GM12878 (cell line): ENCODE measurements around the gene ZNF576. TPM values are rescaled to one million over a fixed set of nuclear protein-coding genes. Genes with fewer than 3 reads are reported as not detected.

Source experiments
- ASH2L ChIP-seq: fragments of 300-600, 200-600 bp; sonication (generic); IDR thresholded peaks from 2 replicates; pipeline ENCODE4 v1.6.1; 2017; ENCODE audit warnings: low read depth, mild to moderate bottlenecking, borderline replicate concordance
- BRCA1 ChIP-seq: IDR thresholded peaks from 2 replicates; pipeline ENCODE4 v1.6.1; 2011; ENCODE audit warnings: low read depth, low read length, improper control_type of control experiment
- CBX3 ChIP-seq: fragments of 200-600 bp; sonication (generic); IDR thresholded peaks from 2 replicates; pipeline ENCODE4 v1.6.1; 2016; ENCODE audit warnings: low read depth, borderline replicate concordance
- EP300 ChIP-seq, 2 experiments: fragments of 150-350 bp in 1 of 2; IDR thresholded peaks; 2 replicates each; pipeline ENCODE4 v1.6.1; 2011 to 2012; ENCODE audit warnings: low read depth in 2 of 2, low read length in 2 of 2, borderline replicate concordance in 1 of 2, improper control_type of control experiment in 1 of 2, inconsistent platforms in 1 of 2; ENCODE audit not compliant: control insufficient read depth in 1 of 2
- GABPA ChIP-seq: IDR thresholded peaks from 2 replicates; pipeline ENCODE4 v1.6.1; 2014; ENCODE audit warnings: antibody characterized with exemption, low read depth, mild to moderate bottlenecking, inconsistent platforms
- HDAC2 ChIP-seq: fragments of 200-600 bp; sonication (generic); IDR thresholded peaks from 2 replicates; pipeline ENCODE4 v1.6.1; 2017
- HDAC6 ChIP-seq: fragments of 200-600 bp; sonication (generic); IDR thresholded peaks from one replicate; pipeline ENCODE4 v1.8.0; 2017; ENCODE audit warnings: antibody characterized with exemption; ENCODE audit not compliant: unreplicated experiment
- MEF2A ChIP-seq: IDR thresholded peaks from 2 replicates; pipeline ENCODE4 v1.6.1; 2011; ENCODE audit warnings: low read depth, mild to moderate bottlenecking, low read length, moderate library complexity; ENCODE audit not compliant: insufficient read depth
- MTA2 ChIP-seq: fragments of 450-650 bp; IDR thresholded peaks from 2 replicates; pipeline ENCODE4 v1.6.1; 2016; ENCODE audit warnings: low read depth, mild to moderate bottlenecking, moderate library complexity
- NFIC ChIP-seq: IDR thresholded peaks from 2 replicates; pipeline ENCODE4 v1.6.1; 2012; ENCODE audit warnings: low read depth, mild to moderate bottlenecking, inconsistent platforms, low read length, moderate library complexity
- NFYA ChIP-seq: IDR thresholded peaks from 2 replicates; pipeline ENCODE4 v1.6.1; 2011; ENCODE audit warnings: low read depth, mild to moderate bottlenecking, low read length, improper control_type of control experiment, borderline replicate concordance
- POLR2A ChIP-seq: IDR thresholded peaks from 2 replicates; pipeline ENCODE4 v1.6.1; 2011; ENCODE audit warnings: low read depth, mild to moderate bottlenecking, low read length
- POU2F2 ChIP-seq: IDR thresholded peaks from 3 replicates; pipeline ENCODE4 v1.6.1; 2011; ENCODE audit warnings: low read depth, mild to moderate bottlenecking, low read length, borderline replicate concordance
- RAD51 ChIP-seq: fragments of 450-650 bp; IDR thresholded peaks from 2 replicates; pipeline ENCODE4 v1.6.1; 2016; ENCODE audit warnings: moderate library complexity, mild to moderate bottlenecking, inconsistent platforms
- REST ChIP-seq: IDR thresholded peaks from 2 replicates; pipeline ENCODE4 v1.6.1; 2012; ENCODE audit warnings: mild to moderate bottlenecking, low read depth, low read length
- SMAD5 ChIP-seq: IDR thresholded peaks from 2 replicates; pipeline ENCODE4 v1.6.1; 2016; ENCODE audit warnings: antibody characterized with exemption, low read depth
- SMC3 ChIP-seq: IDR thresholded peaks from 2 replicates; pipeline ENCODE4 v1.6.1; 2011; ENCODE audit warnings: low read length, improper control_type of control experiment, borderline replicate concordance
- SREBF2 ChIP-seq: IDR thresholded peaks from 2 replicates; pipeline ENCODE4 v1.6.1; 2012; ENCODE audit warnings: mild to moderate bottlenecking, low read length
- ZNF217 ChIP-seq: fragments of 450-650 bp; IDR thresholded peaks from 2 replicates; pipeline ENCODE4 v1.6.1; 2017; ENCODE audit warnings: antibody characterized with exemption, mild to moderate bottlenecking
- ZNF384 ChIP-seq: IDR thresholded peaks from 2 replicates; pipeline ENCODE4 v1.6.1; 2012; ENCODE audit warnings: low read depth, mild to moderate bottlenecking, low read length, improper control_type of control experiment, borderline replicate concordance
- polyA plus RNA-seq, 11 experiments: library from polyadenylated mRNA; depleted of rRNA in 4 of 11; unstranded in 6 of 11; stranded (reverse) in 5 of 11; fragments of >200 nt; fragmentation: Nextera tagmentation in 4 of 11; fragmentation: Illumina TruSeq in 1 of 11; extraction: Ambion mirVana in 4 of 11; extraction: Trizol in 1 of 11; gene quantifications; 1 replicate in 1 of 11; 2 replicates in 10 of 11; pipeline versions ENCODE4 v1.2.1 to v1.2.3, GENCODE V29; 2011 to 2016; ENCODE audit warnings: inconsistent platforms in 2 of 11, missing spikeins in 2 of 11, low read depth in 1 of 11
- total RNA-seq, 4 experiments: library from RNA; depleted of rRNA in 3 of 4; stranded (reverse); fragments of >200 nt in 3 of 4; fragmentation: Illumina TruSeq in 1 of 4; extraction: Trizol in 1 of 4; gene quantifications; 2 replicates each; pipeline versions ENCODE4 v1.2.1 to v1.2.3, GENCODE V29; 2013 to 2021
- TF ChIP-seq, protein P1 (sequence below): fragments of 450-650 bp; formaldehyde crosslinking; IDR thresholded peaks from 2 replicates; pipeline ENCODE4 v1.4.0; 2022; ENCODE audit warnings: mild to moderate bottlenecking, moderate library complexity
- TF ChIP-seq, protein P2 (sequence below), 3 experiments: IDR thresholded peaks in 2 of 3; conservative IDR thresholded peaks in 1 of 3; 2 replicates each; pipeline ENCODE4 v1.5.1; 2011; ENCODE audit warnings: low read depth in 3 of 3, low read length in 3 of 3, mild to moderate bottlenecking in 3 of 3, control low read depth in 2 of 3, moderate library complexity in 2 of 3, inconsistent platforms in 1 of 3, mixed read lengths in 1 of 3; ENCODE audit not compliant: control insufficient read depth in 2 of 3, insufficient read depth in 1 of 3; ENCODE audit errors: extremely low read depth in 1 of 3

ZNF576 gene
- total and polyA plus RNA-seq, 10 of the 15 experiments (the other 5 are each of a cell fraction or from before 2014, with no cell fraction given): 7.4 to 29.8 (median 14.3) TPM

- TF ChIP-seq, protein P1, sequence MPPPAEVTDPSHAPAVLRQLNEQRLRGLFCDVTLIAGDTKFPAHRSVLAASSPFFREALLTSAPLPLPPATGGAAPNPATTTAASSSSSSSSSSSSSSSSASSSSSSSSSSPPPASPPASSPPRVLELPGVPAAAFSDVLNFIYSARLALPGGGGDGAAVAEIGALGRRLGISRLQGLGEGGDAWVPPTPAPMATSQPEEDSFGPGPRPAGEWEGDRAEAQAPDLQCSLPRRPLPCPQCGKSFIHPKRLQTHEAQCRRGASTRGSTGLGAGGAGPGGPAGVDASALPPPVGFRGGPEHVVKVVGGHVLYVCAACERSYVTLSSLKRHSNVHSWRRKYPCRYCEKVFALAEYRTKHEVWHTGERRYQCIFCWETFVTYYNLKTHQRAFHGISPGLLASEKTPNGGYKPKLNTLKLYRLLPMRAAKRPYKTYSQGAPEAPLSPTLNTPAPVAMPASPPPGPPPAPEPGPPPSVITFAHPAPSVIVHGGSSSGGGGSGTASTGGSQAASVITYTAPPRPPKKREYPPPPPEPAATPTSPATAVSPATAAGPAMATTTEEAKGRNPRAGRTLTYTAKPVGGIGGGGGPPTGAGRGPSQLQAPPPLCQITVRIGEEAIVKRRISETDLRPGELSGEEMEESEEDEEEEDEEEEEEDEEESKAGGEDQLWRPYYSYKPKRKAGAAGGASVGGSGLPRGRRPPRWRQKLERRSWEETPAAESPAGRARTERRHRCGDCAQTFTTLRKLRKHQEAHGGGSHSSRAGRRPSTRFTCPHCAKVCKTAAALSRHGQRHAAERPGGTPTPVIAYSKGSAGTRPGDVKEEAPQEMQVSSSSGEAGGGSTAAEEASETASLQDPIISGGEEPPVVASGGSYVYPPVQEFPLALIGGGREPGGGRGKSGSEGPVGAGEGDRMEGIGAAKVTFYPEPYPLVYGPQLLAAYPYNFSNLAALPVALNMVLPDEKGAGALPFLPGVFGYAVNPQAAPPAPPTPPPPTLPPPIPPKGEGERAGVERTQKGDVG (CRISPR knock-in tag): no peak
- TF ChIP-seq, protein P2, sequence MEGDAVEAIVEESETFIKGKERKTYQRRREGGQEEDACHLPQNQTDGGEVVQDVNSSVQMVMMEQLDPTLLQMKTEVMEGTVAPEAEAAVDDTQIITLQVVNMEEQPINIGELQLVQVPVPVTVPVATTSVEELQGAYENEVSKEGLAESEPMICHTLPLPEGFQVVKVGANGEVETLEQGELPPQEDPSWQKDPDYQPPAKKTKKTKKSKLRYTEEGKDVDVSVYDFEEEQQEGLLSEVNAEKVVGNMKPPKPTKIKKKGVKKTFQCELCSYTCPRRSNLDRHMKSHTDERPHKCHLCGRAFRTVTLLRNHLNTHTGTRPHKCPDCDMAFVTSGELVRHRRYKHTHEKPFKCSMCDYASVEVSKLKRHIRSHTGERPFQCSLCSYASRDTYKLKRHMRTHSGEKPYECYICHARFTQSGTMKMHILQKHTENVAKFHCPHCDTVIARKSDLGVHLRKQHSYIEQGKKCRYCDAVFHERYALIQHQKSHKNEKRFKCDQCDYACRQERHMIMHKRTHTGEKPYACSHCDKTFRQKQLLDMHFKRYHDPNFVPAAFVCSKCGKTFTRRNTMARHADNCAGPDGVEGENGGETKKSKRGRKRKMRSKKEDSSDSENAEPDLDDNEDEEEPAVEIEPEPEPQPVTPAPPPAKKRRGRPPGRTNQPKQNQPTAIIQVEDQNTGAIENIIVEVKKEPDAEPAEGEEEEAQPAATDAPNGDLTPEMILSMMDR (IDR thresholded peaks at IDR 0.05 in 2 of 3, conservative IDR thresholded peaks at IDR 0.05 in 1 of 3; ENCODE audit: control insufficient read depth in 2 of 3, extremely low read depth in 1 of 3, insufficient read depth in 1 of 3, low read depth in 3 of 3, low read length in 3 of 3): peak in 1 of 3 experiments; percentile 12; a peak in 1 of 6 replicates
- TF ChIP-seq EP300 (IDR thresholded peaks at IDR 0.05; ENCODE audit: borderline replicate concordance in 1 of 2, control insufficient read depth in 1 of 2, low read depth in 2 of 2, low read length in 2 of 2) (no peak), BRCA1 (no peak; the same call in 1 of the 2 replicates), HDAC6 (no peak), CBX3 (no peak), NFIC (no peak), POLR2A (peak; percentile 48), MTA2 (no peak), REST (no peak), NFYA (no peak), POU2F2 (peak; percentile 20; the same call in 1 of the 3 replicates), HDAC2 (no peak), GABPA (no peak), ZNF217 (no peak), SMC3 (no peak), ZNF384 (no peak), ASH2L (no peak), SMAD5 (no peak), SREBF2 (no peak), MEF2A (no peak), RAD51 (no peak)
Observed at GRCh38 chr19:43595999-43596841, at the start of gene ZNF576, which contains the start of gene IRGQ (continued).
